Uterus (tissue), 2 donors: Measurements from ENCODE around the gene ZBTB17.

Experiments
- POLR2A ChIP-seq, 2 donors: fragments of 450-650 bp; IDR thresholded peaks; one replicate each; pipeline ENCODE4 v1.6.1; 2016; ENCODE audit warnings: antibody characterized with exemption in 2 of 2, mild to moderate bottlenecking in 1 of 2, moderate library complexity in 1 of 2
- TF ChIP-seq, protein P1 (sequence below), 4 experiments: fragments of 200-600 bp in 2 of 4; fragments of 450-650 bp in 2 of 4; sonication (generic) in 2 of 4; IDR thresholded peaks; one replicate each; pipeline ENCODE4 v1.5.1; 2016 to 2019; ENCODE audit warnings: antibody characterized with exemption in 4 of 4, mild to moderate bottlenecking in 2 of 4, moderate library complexity in 1 of 4

DNA sequence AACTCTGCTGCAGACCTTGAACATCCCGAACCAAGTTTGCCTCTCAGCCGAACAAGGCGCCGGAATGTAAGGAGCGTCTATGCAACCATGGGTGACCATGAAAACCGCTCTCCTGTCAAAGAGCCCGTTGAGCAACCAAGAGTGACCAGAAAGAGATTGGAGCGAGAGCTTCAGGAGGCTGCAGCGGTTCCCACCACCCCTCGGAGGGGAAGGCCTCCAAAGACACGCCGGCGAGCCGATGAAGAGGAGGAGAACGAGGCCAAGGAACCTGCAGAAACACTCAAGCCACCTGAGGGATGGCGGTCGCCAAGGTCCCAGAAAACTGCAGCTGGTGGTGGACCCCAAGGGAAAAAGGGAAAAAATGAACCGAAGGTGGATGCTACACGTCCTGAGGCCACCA is 44.0 kb downstream of the ZBTB17 start:
- TF ChIP-seq, protein P1, sequence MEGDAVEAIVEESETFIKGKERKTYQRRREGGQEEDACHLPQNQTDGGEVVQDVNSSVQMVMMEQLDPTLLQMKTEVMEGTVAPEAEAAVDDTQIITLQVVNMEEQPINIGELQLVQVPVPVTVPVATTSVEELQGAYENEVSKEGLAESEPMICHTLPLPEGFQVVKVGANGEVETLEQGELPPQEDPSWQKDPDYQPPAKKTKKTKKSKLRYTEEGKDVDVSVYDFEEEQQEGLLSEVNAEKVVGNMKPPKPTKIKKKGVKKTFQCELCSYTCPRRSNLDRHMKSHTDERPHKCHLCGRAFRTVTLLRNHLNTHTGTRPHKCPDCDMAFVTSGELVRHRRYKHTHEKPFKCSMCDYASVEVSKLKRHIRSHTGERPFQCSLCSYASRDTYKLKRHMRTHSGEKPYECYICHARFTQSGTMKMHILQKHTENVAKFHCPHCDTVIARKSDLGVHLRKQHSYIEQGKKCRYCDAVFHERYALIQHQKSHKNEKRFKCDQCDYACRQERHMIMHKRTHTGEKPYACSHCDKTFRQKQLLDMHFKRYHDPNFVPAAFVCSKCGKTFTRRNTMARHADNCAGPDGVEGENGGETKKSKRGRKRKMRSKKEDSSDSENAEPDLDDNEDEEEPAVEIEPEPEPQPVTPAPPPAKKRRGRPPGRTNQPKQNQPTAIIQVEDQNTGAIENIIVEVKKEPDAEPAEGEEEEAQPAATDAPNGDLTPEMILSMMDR (IDR thresholded peaks at IDR 0.05) = no peak
- no peak for TF ChIP-seq POLR2A (IDR thresholded peaks at IDR 0.05)
